GM19452 (cell line): ENCODE measurements around the gene ARRB2.
"Not testable (repeated sequence)": the region's sequence is repeated elsewhere in the genome, so short reads cannot be mapped to it uniquely, and the experiment has no call there.

Source experiments
- ATAC-seq: cut with Tn5 transposase; IDR thresholded peaks from one replicate; pipeline ENCODE4 v1.9.1; 2021; ENCODE audit not compliant: unreplicated experiment

Gene ARRB2

DNA sequence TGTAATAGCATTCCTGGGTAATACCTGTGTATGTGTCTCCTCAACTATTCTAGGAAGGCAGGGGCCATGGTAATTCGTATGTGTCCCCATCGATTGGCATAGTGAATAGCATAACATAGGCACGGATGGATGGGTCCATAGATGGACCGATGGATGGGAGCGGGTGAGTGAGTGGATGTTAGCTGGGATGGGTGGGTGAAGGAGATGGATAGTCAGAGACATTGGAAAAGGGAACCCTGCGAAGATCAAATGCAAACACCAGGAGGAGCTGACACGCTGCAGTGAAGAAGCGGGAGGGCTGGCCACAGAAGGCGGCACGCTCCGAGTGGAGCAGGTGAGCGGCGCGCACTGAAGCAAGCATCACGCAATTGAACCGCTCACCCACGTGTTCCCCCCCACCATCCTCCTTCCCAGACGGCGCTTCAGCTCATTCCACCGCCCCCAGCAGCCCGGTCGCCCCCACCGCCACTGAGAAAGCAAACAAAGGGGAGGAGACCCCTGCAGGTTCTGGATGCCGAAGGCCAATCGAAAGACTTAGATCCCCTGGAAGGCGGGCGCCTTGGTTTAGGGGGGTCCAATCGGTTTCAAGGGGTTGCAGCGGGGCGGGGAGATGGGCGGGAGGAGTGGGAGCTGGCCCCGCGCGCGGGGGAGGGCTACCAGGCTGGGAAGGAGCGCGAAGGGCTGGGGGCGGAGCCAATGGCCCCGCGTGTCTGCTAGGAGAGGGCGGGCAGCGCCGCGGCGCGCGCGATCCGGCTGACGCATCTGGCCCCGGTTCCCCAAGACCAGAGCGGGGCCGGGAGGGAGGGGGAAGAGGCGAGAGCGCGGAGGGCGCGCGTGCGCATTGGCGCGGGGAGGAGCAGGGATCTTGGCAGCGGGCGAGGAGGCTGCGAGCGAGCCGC lies at the start of gene ARRB2:
Gene ARRB2 (plus strand): TSS at position 839 of the 899 bp plus-strand sequence. CDS start 90 bp downstream, outside the sequence.
- peak; percentile 86 for ATAC-seq

DNA sequence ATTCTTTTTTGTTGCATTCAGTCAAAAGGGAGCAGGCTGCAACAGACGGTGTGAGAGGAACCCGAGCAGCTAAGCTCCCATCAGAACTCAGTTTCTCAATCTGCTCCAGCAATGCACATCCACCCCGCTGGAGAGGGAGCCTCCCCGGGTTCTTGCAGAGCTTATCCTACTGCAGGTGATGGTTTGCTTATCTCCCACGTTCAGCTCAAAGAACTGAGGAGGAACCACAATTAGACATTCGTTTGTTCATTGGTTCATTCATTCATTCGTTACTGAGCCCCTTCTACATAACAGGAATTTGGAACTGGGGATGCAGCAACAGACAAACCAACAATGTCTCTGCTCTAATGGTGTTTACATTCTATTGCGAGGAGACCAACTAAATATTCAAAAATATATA lies 46.7 kb upstream of the ARRB2 start:
- no peak for ATAC-seq

DNA sequence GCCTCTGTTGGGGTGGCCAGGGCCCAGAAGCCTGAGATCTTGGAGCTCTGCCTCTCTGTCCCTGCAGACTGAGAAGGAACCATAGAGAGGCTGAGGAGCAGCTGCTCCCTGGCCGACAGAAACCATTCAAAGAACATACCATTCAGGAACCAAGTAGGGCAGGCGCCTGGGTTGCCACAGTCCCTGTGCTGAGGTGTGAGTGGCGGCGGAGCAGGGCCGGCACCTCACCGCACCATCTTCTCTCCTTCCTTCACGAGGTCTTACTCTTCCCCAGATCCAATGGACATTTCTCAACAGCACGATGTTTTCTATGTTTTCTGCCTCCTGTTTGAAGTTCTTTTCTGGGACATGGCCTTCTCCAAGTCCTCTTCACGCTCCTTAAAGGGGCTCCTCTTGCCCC lies 46.2 kb upstream of the ARRB2 start:
- no peak for ATAC-seq

DNA sequence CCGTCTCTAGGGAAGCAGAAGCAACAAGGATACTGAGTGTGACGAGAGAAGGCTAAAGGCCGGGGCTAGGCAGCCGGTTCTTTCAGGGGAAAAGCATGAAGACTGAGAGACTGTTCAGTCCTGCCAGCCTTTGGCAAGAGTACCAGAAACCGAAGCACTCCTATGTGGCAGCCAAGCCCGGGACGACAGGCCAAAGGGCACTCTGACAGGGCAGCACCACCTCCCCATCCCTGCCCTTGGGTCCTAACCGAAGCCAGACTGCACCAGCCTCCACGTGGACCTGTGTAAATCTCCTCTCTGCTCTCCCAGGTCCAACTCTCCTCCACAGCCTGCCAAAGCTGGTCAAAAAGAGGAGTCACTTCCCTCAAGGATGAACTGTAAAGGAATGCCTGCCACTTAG lies 45.4 kb upstream of the ARRB2 start:
- ATAC-seq = no peak

DNA sequence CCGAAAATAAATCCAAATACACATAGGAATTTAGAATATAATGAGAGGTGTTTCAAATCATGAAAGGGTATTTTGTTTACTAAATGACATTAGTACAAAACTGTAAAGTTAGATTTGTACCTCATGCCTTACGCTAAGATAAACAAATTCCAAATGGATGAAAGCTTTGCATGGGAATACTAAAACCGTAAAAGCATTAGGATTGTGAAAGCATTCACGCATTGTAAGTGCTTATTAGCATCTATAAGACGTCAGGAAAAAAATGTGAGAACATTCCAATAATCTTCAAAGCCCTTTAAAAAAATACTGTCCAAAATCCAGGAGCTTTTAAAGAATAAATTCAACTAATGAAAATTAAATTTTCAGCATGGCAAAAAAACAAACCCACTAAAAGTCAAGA lies 44.1 kb upstream of the ARRB2 start:
- ATAC-seq = no peak

DNA sequence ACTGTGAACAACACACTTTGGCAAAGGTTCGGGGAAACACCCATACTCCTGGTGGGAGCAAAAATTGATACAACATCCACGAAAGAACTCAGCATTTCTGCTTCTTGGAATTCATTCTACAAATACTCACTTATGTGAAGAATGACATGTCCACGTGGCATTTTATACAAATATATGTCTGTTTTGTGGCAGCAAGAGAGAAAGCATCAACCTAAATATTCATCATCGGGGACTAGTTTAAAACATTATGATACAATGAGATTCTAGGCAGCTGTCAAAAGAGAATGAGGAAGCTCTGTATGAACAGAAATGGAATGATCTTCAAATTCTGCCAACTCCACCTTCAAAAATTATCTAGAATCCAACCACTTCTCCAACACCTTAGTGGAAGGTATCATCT lies 43.3 kb upstream of the ARRB2 start:
- no peak for ATAC-seq

DNA sequence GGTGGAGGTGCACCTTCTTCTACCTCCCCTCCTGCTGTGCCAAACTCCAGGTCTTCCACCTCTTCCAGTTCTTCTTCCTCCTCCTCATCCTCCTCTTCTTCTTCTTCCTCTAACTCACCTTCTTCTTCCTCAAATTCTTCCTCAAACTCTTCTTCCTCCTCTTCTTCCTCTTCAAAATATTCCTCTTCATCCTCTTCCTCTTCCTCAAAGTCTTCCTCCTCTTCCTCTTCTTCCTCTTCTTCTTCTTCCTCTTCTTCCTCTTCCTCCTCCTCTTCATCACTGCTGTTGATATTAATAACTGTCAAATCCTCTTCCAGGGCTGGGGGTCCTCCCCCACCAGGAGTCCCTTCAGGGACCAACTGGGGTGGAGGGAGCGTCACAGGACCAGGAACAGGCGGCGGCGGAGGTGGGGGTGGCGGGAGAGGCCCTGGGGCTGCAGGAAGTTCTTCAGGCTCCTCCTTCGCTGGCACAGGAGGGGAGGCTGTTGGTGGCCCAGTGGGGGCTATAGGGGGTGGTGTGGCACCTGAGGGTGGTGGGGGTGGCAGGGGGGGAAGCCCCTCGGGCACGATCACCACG lies 38.3 kb upstream of the ARRB2 start:
- ATAC-seq = no peak

DNA sequence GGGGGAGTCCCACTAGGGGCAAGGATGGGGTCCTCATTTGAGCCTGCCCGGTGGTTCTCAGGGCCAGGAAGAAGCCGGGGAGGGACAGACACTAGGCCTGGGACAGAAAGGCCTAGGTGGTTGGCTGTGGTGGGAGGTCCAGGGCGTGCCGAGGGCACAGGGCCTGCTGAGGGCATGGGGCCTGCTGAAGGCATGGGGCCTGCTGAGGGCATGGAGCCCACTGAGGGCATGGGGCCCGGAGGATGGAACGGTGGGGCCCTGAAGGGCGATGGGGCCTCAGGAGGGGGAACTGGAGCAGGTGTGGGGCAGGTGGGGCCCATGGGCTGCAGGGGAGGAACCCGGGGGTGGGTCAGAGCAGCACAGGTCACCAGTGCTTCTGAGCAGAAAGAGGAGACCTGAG lies 37.7 kb upstream of the ARRB2 start:
- no peak for ATAC-seq

DNA sequence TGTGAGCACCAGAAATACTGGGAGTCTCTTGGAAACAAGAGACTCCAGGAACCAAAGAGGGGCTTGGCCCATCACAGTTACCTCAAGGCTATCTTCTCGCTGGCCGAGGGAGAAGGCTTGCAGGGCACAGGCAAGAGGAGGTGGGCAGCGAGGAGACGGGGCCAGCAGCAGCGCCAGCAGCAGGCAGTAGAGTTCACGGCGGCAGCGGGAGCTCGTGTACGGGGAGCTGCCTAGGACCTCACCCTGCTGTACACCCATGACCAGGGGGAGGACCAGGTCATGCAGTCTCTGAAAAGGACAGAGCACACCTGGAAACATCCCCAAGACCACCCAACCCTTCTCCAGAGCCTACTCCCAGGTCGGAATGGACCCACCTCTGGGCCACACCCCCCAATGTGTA lies 37.3 kb upstream of the ARRB2 start:
- ATAC-seq = no peak

DNA sequence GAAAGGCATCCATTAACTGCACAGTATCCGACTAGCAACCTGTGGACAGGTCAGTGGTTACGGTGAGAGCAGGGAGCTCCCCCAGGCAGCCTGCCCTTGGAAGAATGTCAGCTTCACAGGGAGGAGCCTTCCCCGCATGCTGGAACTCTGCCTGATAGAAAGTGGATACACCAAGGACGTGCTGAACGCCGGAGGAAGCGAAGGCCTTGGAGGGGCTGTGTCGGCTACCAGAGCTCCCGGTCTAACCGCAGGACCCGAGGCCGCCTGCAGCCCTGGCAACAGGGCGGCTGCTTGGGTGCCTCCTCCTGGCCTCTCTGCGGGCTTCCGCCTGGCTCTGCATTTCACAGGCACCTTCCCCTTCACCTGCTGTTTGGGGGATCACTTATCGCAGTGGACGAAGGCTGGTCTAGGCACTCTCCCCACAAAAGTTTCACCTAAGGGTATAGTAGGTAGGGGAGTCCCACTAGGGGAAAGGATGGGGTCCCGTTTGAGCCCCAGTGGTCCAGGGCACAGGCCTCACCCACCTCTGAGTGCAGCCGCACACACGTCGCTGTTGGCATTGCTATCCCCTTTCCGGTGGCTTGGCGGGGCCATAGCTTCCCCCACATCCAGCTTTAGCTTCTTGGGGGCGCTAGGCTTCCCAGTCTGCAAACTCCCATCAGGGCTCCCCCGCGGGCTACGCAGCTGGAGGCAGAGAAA lies 36.3 kb upstream of the ARRB2 start:
- ATAC-seq = no peak

DNA sequence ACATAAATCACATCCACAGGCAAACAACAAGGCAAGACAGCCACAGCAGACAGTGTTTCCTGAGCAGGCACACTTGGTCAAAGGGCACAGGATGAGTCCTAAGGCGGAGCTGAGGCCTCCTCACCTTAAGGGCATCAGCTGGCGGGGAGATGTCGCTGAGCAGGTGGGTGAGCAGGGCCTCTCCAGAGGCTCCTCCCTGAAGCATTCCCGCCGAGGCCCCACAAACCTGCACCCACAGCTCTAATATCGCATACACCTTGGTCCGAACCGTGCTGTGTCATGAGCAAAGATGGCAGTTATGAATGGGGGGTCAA lies 35.8 kb upstream of the ARRB2 start:
- ATAC-seq = no peak

DNA sequence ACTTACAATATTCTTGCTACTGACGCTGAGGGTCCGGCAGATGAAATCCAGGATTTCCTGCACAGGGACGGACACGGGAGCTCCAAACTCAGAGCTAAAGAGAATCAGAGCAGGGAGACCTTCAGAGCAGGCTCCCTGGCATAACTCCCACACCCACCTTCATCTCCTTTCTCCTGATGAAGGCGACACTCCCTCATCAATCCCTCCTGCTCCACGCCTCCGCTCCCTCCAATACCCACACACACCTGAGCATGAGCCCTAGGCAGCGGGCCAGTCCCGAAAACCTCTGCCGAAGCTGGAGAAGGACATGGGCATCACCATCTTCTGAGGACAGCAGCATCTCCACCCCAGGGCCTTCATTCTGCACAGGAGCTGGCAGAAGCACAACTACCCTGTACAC lies 34.6 kb upstream of the ARRB2 start:
- ATAC-seq = no peak

DNA sequence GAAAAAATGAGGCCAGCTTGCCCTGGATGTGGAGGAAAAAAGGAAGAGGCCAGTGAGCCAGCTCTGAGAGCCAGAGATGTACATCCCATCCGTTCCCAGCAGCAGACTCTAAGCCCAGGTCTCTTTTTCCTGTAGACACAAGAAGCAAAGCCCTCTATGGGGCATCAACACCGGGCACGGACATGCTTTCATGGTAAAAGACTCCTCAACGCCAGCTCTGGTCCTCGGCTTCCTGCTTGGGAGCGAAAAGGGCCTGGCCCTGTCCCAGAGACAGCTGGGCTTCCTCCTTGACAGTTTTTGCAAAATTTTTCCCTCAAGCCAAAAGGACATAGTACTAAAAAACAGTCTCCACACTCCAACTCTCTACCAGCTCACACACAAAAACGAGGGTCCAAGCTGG lies 33.6 kb upstream of the ARRB2 start:
- ATAC-seq = no peak

DNA sequence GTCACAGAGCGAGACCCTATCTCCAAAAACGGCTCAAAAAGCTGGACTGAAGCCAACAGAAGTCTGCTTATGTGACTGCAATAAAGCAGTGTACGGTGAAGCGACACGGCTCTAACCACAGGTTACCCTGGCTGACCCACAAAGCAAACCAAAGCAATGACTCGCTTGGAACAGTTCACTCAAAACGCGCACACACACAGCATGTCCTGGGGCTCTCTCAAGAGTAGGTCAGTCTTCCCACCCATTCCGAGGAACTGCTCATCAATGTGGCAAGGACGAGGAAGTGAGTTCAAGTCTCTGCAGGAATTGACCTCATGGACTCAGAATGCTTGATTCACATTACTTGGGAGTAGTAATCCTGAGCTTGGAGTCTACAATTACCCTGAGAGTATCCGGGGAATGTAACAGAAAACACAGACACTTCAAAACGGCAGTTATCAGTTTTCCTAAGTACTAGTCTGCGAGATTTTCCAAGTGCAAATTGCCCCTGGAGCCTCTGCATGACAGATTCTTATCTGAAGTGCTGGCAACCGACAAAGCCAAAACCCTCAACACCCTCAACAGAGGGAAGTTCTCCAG lies 31.9 kb upstream of the ARRB2 start:
- ATAC-seq = no peak

DNA sequence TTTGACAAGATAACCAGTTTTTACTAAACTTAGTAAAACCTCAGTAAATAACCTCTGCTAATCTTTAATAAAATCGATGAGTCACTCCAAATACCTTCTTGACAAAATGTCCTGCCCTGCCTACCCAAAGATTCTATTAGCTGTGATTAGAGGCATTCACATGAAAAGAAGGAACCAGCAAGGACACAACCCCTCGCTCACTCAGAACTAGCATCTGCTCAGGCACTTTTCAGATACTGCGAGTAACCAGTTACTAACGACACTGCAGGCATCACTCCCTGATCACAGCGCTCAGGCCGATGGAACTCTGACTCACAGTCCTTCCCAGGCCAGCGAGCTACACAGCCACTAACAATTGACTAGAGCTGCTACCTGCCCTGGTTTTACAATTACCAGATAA lies 30.8 kb upstream of the ARRB2 start:
- no peak for ATAC-seq

DNA sequence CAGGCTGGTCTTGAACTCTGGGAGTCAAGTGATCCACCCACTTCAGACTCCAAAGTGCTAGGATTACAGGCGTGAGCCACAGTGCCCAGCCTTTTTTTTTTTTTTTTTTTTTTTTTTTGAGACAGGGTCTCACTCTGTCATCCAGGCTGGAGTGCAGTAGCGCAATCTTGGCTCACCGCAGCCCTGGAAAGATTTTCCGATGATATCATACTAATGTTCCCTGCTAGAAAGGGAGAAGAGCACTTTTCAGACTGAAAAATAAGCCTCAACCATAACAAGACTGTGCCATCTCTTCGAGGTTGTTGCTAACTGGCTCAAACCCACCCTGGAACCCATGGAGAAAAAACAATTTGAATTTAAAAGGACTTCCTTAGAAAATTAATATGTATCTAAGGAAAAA lies 26.7 kb upstream of the ARRB2 start:
- ATAC-seq = not testable (repeated sequence)

DNA sequence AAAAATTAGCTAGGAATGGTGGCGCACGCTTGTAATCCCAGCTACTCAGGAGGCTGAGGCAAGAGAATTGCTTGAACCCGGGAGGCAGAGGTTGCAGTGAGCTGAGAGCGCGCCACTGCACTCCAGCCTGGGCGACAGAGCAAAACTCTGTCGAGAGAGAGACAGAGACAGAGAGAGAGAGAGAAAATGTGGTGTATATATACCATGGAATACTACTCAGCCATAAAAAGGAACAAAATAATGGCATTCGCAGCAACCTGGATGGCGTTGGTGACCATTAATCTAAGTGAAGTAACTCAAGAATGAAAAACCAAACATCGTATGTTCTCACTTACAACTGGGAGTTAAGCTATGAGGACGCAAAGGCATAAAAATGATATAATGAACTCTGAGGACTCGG lies 20.6 kb upstream of the ARRB2 start:
- ATAC-seq = not testable (repeated sequence)

DNA sequence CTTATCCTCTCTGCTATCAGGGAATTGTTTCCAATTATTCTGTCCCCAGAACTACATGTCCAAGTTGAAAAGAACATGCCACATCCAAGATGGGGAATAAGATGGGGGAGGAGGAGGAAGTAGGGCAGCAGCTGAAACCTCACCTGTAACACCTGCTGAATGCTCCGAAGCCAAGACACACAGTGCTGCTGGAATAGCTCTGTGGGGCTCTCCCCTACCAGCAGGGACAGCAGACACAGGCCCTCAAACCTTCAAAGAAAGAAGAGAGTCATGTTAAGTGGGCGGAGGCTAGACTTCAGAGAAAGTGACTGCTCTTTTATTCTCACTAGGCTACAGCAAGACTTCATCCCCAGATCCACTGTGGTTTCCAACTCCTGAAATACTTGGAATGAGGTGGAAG lies 19.7 kb upstream of the ARRB2 start:
- no peak for ATAC-seq

DNA sequence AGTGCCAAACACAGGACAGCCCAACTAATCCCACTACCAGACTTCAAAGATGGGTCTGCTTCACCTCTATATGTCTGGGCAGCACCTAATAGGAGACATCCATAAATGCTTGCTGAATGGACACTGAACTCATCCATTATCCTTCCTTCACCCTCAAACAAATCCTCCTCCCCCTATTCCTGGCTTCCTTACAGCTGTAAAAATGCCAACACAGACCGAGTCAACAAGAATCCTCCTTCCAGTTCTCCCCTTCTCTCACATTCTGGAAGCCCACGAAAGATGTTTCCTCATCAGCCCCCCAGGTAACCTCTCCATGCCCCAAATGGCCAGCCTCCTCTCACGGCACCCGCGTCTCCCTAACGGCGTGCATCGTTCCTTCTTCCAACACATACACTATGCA lies 18.7 kb upstream of the ARRB2 start:
- ATAC-seq = no peak

DNA sequence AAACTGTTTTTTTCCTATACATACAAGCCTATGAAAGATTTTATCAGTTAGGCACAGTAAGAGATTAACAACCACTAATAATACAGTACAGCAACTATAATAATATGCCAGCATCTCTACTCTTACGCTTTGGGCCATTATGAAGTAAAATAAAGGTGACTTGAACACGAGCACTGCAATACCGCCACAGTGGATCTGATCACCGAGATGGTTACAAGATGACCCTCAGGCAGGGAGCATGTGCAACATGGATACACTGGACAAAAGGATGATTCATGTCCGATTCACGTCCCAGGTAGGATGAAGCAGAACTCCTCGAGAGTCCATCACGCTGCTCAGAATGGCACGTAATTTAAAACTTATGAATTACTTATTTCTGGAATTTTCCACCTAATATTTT lies 17.0 kb upstream of the ARRB2 start:
- ATAC-seq = no peak

DNA sequence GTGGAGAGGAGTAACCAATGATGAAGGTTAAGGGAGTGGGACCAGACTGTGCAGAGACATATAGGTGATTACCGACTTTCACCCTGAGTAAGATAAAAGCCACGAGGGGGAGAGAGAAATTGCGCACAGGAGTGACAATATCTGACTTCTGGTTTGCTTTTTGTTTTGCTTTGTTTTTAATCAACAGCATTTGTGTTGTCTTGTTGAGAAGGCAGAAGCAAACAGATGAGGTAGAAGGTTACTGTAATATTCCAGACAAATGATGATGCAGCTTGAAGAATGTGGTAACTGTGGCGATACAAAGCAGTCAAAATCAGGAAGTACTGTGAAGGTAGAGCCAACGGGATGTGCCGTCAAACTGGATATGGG lies 14.0 kb upstream of the ARRB2 start:
- ATAC-seq = no peak
